GM19023 (cell line): Measurements from ENCODE around the gene KCNQ1.

Experiments used
- ATAC-seq: cut with Tn5 transposase; IDR thresholded peaks from one replicate; pipeline ENCODE4 v1.9.1; 2021; ENCODE audit warnings: mild to moderate bottlenecking, moderate library complexity; ENCODE audit not compliant: unreplicated experiment

The KCNQ1 gene

GRCh38 chr11:2549080-2549479 lies 104.3 kb downstream of the KCNQ1 start:
- ATAC-seq, result no peak

GRCh38 chr11:2549491-2549875 lies 104.7 kb downstream of the KCNQ1 start:
- ATAC-seq, result no peak

- ATAC-seq, result no peak
These were observed 105.2 kb downstream of the KCNQ1 start for GRCh38 chr11:2549876-2550605.

- ATAC-seq, result no peak
These were observed 105.8 kb downstream of the KCNQ1 start for GRCh38 chr11:2550606-2550970.

DNA sequence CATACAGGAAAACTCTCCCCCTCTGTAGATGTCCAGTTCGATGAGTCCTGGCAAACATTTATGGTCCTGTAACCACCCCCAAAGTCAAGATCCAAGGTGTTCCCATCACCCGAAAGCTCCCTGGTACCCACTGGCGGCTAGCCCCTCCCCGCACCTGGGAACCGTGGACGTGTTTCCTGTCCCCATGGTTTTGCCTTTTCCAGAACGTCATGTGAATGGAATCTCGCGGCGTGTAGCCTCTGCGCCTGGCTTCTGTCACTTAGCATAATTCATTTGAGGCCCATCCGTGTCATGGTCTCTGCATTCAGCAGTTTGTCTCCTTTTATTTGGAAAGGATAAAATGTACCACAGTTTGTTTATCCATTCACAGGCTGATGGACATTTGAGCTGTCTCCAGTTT lies 106.3 kb downstream of the KCNQ1 start:
- no peak for ATAC-seq

GRCh38 chr11:2552210-2552609 lies 107.4 kb downstream of the KCNQ1 start:
- no peak for ATAC-seq

- ATAC-seq, result no peak
These were observed 108.4 kb downstream of the KCNQ1 start for GRCh38 chr11:2553198-2553597.

- ATAC-seq, result no peak
These were observed 109.1 kb downstream of the KCNQ1 start for GRCh38 chr11:2553886-2554285.

DNA sequence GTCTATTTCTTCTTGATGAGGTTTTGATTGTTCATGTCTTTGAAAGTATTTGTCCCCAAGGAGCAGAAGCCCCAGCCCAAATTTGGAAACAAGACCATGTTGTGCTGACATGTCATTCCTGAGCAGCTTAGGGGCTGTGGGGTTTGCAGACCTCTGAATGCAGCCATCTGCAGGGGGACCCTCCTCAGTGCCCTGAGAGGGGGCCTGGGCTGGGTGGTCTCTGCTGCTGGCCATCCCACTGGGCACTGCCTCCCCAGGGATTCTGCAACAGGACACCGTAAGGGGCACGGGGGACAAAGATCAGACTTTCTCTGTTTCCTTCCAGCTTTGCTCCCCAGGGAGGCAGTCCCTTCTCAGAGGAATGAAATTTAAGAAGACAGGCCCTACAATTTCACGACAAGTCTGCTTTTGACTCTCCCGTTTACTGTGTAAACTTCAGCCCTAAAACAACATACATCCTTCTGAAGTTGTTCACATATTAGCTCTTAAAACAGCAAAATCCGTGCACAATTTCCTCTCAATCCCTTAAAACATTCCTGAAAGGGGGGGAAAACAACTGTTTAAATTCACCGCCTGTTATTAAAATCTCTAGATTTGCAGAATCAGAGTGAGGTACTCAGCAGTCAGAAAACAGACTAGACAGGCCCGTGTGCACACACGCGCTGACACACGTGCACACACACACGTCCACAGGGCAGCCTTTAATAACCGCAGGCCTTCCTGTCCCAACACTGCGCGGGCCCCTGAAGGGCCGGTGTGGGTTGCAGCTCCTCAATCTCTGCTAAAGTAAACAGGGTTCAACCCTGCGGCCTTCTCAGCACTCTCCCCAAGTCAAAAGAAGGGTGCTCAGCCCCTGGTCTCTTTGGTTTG lies 109.8 kb downstream of the KCNQ1 start:
- ATAC-seq, result no peak

DNA sequence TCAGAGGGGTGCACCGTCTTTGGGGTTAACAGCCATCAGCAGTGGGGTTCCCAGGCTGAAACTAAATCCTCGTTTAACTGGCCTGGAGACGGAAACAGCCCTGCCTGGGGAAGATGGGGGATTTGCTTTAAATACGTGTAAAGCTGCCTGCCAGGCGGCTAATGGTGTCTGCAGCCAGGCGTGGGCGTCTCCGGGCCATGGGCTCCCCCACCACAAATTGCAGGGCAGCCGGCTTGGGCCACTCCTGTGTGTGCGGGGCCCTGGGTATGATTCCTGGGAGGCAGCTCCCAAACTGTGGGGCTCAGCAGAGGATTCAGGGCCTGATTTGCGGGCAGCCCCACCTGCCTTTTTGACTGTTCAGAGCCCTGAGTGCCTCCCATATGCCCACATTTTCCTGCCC lies 110.5 kb downstream of the KCNQ1 start:
- no peak for ATAC-seq

DNA sequence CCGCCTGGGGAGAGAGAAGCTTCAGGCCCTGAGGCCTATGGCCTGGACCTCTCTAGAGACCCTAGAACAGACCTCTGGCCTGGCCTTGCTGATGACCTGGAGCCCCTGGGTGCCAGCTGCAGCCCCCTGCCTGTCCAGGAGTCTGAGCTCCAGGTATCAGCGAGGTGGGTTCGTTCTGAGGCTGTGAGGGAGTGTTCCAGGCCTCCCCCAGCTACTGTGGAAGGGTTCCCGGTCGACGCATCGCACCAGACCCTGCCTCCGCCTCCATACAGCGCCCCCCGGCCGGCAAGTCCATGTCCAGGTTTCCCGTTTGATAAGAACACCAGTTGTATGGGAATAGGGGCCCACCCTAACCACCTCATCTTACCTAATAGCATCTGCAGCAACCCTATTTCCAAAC lies 111.1 kb downstream of the KCNQ1 start:
- ATAC-seq, result no peak

DNA sequence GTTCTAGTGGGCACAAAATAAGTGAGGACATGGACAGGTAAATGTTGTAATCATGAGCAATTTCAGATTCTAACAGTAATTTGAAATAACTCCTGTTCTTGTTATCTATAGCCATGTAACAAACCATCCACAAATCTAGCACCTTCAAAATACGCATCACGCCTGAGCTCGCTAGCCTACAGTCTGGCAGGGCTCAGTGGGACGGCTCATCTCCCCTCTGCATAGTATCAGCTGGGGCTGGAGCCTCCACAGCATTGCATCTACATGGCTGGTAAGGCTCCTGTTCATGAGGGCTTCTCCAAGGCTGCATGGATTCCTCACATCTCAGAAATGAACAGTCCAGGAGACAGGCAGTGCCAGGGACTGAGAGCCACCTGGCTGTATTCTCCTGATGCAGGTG lies 112.6 kb downstream of the KCNQ1 start:
- no peak for ATAC-seq

GRCh38 chr11:2558397-2558796 lies 113.6 kb downstream of the KCNQ1 start:
- ATAC-seq, result no peak

DNA sequence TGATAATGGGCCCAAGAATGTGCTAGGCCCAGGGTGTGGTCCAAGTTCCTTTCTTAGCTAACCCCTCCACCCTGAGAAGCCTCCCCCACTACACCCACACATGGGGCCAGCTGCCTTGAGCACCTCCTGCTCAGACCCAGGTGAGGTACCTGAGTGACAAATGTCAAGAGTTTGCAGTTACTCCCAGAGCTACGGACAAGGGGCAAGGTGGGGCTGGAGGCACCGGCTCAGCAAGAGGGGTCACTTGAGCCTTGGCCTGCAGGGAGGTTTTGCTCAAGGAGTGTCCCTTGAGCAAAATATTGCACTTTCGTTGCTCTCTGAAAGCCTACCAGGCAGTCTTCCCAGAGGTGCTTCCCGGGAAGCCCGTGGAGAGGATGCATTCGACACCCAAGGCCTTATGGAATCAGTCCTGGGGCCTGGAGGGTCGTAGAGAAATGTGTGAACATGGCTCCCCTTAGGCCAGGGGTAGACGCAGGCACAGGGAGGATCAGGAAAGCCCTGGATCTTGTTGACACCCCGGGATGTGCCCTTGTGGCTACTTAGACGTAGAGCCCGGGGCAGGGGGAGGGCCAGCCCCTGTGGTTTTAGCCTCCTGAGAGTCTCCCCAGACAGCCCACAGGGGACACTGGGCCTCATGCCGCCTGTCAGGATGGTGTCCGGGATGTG lies 114.2 kb downstream of the KCNQ1 start:
- ATAC-seq, result no peak

- no peak for ATAC-seq
These were observed 114.9 kb downstream of the KCNQ1 start for GRCh38 chr11:2559527-2560311.

DNA sequence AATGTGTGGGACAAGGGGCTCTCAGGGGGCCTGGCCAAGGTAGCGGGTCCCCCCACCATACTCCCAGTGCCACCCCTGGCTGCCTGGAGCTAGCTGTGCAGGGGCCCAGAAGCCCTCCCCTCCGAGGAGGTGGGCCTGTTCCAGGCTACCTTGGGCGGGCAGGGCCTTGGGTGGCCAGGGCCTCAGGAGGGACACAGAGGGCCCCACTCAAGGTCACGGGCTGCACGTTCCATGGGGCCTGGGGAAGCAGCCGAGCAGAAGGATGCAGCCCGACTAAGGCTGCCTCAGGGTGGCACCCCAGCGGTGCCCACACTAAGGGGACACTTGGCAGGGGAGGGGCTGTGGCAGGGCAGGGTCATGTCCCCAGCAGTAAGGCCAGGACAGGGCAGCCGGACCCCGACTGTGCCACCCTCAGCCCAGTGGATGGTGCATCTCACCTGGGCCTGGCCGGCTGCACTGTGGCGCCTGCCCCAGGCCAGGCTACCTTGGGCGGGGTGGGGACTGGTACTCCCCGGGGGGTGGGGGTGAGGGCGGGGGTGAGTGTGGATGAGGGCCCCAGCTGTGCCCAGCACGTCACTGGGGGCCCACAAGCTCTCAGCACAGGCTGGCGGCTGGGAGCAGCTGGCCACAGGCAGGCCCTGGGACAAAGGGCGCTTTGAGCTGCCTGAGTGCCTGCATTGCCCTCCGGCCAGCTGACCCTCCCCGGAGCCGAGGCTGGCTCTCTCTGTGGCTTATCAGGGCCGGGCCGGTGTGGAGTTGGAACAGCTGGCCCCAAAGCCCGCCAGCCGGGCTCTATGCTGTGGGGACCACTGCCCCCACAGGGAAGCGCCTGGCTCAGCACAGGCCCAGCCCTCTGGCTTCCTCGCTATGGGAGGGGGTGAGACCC lies 117.1 kb downstream of the KCNQ1 start:
- no peak for ATAC-seq

DNA sequence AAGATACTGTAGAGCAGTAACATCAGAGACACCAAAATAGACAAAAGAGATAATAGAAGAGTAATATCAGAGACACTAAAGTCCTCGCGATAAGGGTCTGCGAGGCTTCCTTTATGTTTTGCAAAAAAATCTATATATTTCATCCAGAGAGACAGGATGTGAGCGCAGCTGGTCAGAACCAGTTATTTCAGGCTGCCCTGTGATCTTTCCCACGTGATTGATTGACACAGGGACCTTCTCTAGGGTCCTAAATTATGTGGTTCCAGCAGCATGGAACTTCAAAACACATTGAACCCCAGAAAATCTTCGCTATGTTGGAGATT lies 118.0 kb downstream of the KCNQ1 start:
- ATAC-seq, result no peak

- no peak for ATAC-seq
These were observed 118.6 kb downstream of the KCNQ1 start for GRCh38 chr11:2563213-2564007.

- ATAC-seq, result no peak
These were observed 119.3 kb downstream of the KCNQ1 start for GRCh38 chr11:2564008-2564530.
